Adrenal gland (tissue), 12 donors: ENCODE data around the gene OVAAL. TPM values are rescaled to one million over a fixed set of nuclear protein-coding genes. Genes with fewer than 3 reads are reported as not detected.

Experiments
- DNase-seq, 7 donors: peaks; one replicate each; pipeline ENCODE4 v3.0.0-alpha.2; 2019 to 2020
- H3K27ac ChIP-seq, 5 donors: fragments of 200-600 bp; sonication (generic) in 4 of 5; 1 replicate in 3 of 5; 2 replicates in 2 of 5; pipeline versions ENCODE4 v1.5.1 to v1.8.0; 2016 to 2020; ENCODE audit warnings: mild to moderate bottlenecking in 1 of 5
- H3K27me3 ChIP-seq: fragments of 200-600 bp; 2 replicates; pipeline ENCODE4 v1.8.0; 2021
- H3K36me3 ChIP-seq, 2 donors: fragments of 200-600 bp; replicated peaks in 1 of 2; 1 replicate in 1 of 2; 2 replicates in 1 of 2; pipeline versions ENCODE4 v1.5.1 to v1.8.0; 2018 to 2022
- H3K4me1 ChIP-seq, 2 donors: fragments of 200-600 bp; replicated peaks in 1 of 2; 1 replicate in 1 of 2; 2 replicates in 1 of 2; pipeline versions ENCODE4 v1.5.1 to v1.8.0; 2018 to 2021
- H3K4me3 ChIP-seq, 4 donors: fragments of 200-600 bp; sonication (generic) in 3 of 4; one replicate each; pipeline ENCODE4 v1.5.1; 2016 to 2018
- H3K9me3 ChIP-seq, 3 donors: fragments of 200-600 bp; sonication (generic) in 1 of 3; replicated peaks in 1 of 3; 1 replicate in 2 of 3; 2 replicates in 1 of 3; pipeline versions ENCODE4 v1.5.1 to v1.8.0; 2016 to 2021
- CTCF ChIP-seq, 6 experiments: fragments of 450-650 bp in 4 of 6; fragments of 200-600 bp in 2 of 6; sonication (generic) in 1 of 6; IDR thresholded peaks; 1 replicate in 5 of 6; 2 replicates in 1 of 6; pipeline versions ENCODE4 v1.5.1 to v1.8.0; 2016 to 2021; ENCODE audit warnings: antibody characterized with exemption in 6 of 6, mild to moderate bottlenecking in 2 of 6, moderate library complexity in 1 of 6
- POLR2A ChIP-seq, 2 donors: fragments of 450-650 bp; IDR thresholded peaks; one replicate each; pipeline ENCODE4 v1.6.1; 2017; ENCODE audit warnings: antibody characterized with exemption in 2 of 2, mild to moderate bottlenecking in 2 of 2, moderate library complexity in 1 of 2
- WGBS, 4 donors: extraction: QIAGEN DNeasy Blood & Tissue Kit in 2 of 4; methylation state at CpG; one replicate each; pipeline versions ENCODE4 v1.1.5 to v1.1.7; 2013 to 2017; 5-methylcytosine and 5-hydroxymethylcytosine counted together
- intact Hi-C, 2 donors: fragments of 100-400 bp; cut with DNase I; formaldehyde crosslinking; loops; one replicate each; pipeline versions ENCODE4 v1.14.1 to v1.15.0; 2022 to 2023
- polyA plus RNA-seq, 3 donors: library from polyadenylated mRNA; stranded (reverse); fragments of 200-250 nt in 2 of 3; fragments of 350-450 nt in 1 of 3; fragmentation: Illumina TruSeq in 1 of 3; extraction: RNeasy Lipid Tissue Mini Kit (QIAGEN cat#74804) in 1 of 3; gene quantifications; one replicate each; pipeline ENCODE4 v1.2.3, GENCODE V29; 2013 to 2014
- total RNA-seq, 9 donors: library from RNA; depleted of rRNA in 4 of 9; stranded (reverse); fragments of >200 nt in 4 of 9; fragments of 120-200 nt in 1 of 9; fragmentation: NEBNext Ultra II Directional in 1 of 9; extraction: Animal tissue kit (Norgen Biotek cat#: 25700) in 1 of 9; gene quantifications; one replicate each; pipeline versions ENCODE4 v1.1.0 to v1.2.4, GENCODE V29; 2013 to 2023
- donor health status: healthy with polysubstance abuse.
- donor health status: Bipolar disorder and iron deficiency.
- donor health status: DM: yes; HTN: yes; CAD: no.
- donor health status: DM: no; HTN: no; CAD: no.
- donor health status: DM: no; HTN: no; CAD: no.
- donor health status: DM: yes; HTN: yes; CAD: no.

The OVAAL gene
- total and polyA plus RNA-seq, 12 donors = 0.14 TPM; not detected in 11

- no peaks in the 10 kb centered on the region for H3K27me3 ChIP-seq
- H3K9me3 ChIP-seq = no peaks in the 10 kb centered on the region
- H3K4me1 ChIP-seq = no peaks in the 10 kb centered on the region
- H3K36me3 ChIP-seq = no peaks in the 10 kb centered on the region
- DNase-seq = no peak
- H3K27ac ChIP-seq = no peak overlapping the region
- TF ChIP-seq CTCF (IDR thresholded peaks at IDR 0.05) (no peak), POLR2A (IDR thresholded peaks at IDR 0.05) (no peak)
- WGBS, 4 donors = 26 to 35% (median 30%) methylated on average over 1 of the region's 1 CpG
- no peak overlapping the region for H3K4me3 ChIP-seq
- intact Hi-C loops = no loop called here
Measured at GRCh38 chr1:180566495-180566894, 7.7 kb downstream of the OVAAL start.

- WGBS, 4 donors = 90 to 93% (median 91%) methylated on average over 9 of the region's 9 CpGs
- DNase-seq = no peak
- Histone ChIP-seq H3K27me3 (no peaks in the 10 kb centered on the region), H3K9me3 (no peaks in the 10 kb centered on the region), H3K27ac (no peak overlapping the region), H3K4me1 (no peaks in the 10 kb centered on the region), H3K36me3 (no peaks in the 10 kb centered on the region), H3K4me3 (no peak overlapping the region)
- intact Hi-C loops = no loop called here
- TF ChIP-seq CTCF (IDR thresholded peaks at IDR 0.05) (no peak), POLR2A (IDR thresholded peaks at IDR 0.05) (no peak)
Measured at GRCh38 chr1:180567654-180568053, 8.9 kb downstream of the OVAAL start.

GRCh38 chr1:180568184-180568583 lies 9.4 kb downstream of the OVAAL start:
- Histone ChIP-seq H3K27ac (no peak overlapping the region), H3K4me3 (no peak overlapping the region), H3K27me3 (no peaks in the 10 kb centered on the region), H3K36me3 (no peaks in the 10 kb centered on the region), H3K4me1 (no peaks in the 10 kb centered on the region), H3K9me3 (no peaks in the 10 kb centered on the region)
- DNase-seq = no peak
- intact Hi-C loops = no loop called here
- 84 to 92% (median 90%) methylated on average over 2 of the region's 2 CpGs for WGBS, 4 donors
- no peak for TF ChIP-seq POLR2A (IDR thresholded peaks at IDR 0.05)
- no peak for TF ChIP-seq CTCF (IDR thresholded peaks at IDR 0.05)

GRCh38 chr1:180571060-180571831 lies 12.5 kb downstream of the OVAAL start:
- WGBS, 4 donors = 66 to 76% (median 71%) methylated on average over 5 of the region's 5 CpGs
- Histone ChIP-seq H3K4me3 (no peak overlapping the region), H3K27me3 (no peaks in the 10 kb centered on the region), H3K9me3 (no peaks in the 10 kb centered on the region), H3K27ac (no peak overlapping the region), H3K4me1 (no peaks in the 10 kb centered on the region), H3K36me3 (no peaks in the 10 kb centered on the region)
- intact Hi-C loops = no loop called here
- TF ChIP-seq POLR2A (IDR thresholded peaks at IDR 0.05) (no peak), CTCF (IDR thresholded peaks at IDR 0.05) (no peak)
- DNase-seq = no peak
